GM12878 (cell line): ENCODE data around the gene LRP1. TPM values are rescaled to one million over a fixed set of nuclear protein-coding genes. Genes with fewer than 3 reads are reported as not detected.

Source experiments
- ATAC-seq: fragments of 200-7000 bp; cut with Tn5 transposase; 3 replicates; pipeline ENCODE4 v1.9.1; 2020; ENCODE audit warnings: mild to moderate bottlenecking, moderate library complexity
- BruUV-seq: library from RNA; stranded (reverse); fragments of 400-500 nt; replicated peaks from 2 replicates; lab custom pipeline; 2021; lab: Mats Ljungman, UMichigan
- CTCF ChIA-PET: fragments of 300-600 bp; sonication (Branson Sonifier 250); formaldehyde crosslinking; extraction: SDS; loops from one replicate; lab custom pipeline; 2021; ENCODE audit warnings: inconsistent platforms; lab: Yijun Ruan, JAX
- POLR2A ChIA-PET: fragments of 350-600 bp; formaldehyde crosslinking; extraction: SDS; loops from one replicate; lab custom pipeline; 2021; ENCODE audit warnings: inconsistent platforms; lab: Charles Lee
- RAD21 ChIA-PET: fragments of 300-600 bp; sonication (Branson Sonifier 250); formaldehyde crosslinking; loops from one replicate; lab custom pipeline; 2023; ENCODE audit warnings: antibody characterized with exemption; ENCODE audit not compliant: unreplicated experiment; lab: Charles Lee
- SMC1A ChIA-PET: fragments of 300-600 bp; sonication (Branson Sonifier 250); formaldehyde crosslinking; loops from one replicate; lab custom pipeline; 2023; ENCODE audit not compliant: unreplicated experiment, uncharacterized antibody; lab: Charles Lee
- DNase-seq: peaks from one replicate; pipeline ENCODE4 v3.0.0-alpha.2; 2011; ENCODE audit warnings: low read depth, low spot score
- FAIRE-seq: peaks from 3 replicates; lab custom pipeline; 2011; peaks lifted over from hg19 to GRCh38; lab: Jason Lieb, UNC
- H2AFZ ChIP-seq: 2 replicates; pipeline ENCODE4 v1.6.0; 2011; ENCODE audit warnings: low read depth, low read length, control low read depth; ENCODE audit not compliant: control insufficient read depth
- H3K27ac ChIP-seq: 2 replicates; pipeline ENCODE4 v1.5.1; 2011; ENCODE audit warnings: control low read depth; ENCODE audit not compliant: control insufficient read depth, insufficient read depth
- H3K27me3 ChIP-seq, 2 experiments: replicated peaks in 1 of 2; 2 replicates each; pipeline versions ENCODE4 v1.6.0 to v1.6.1; 2011; ENCODE audit warnings: low read length in 1 of 2; ENCODE audit not compliant: control insufficient read depth in 2 of 2, insufficient read depth in 2 of 2
- H3K36me3 ChIP-seq, 2 experiments: 2 replicates each; pipeline ENCODE4 v1.5.1; 2011; ENCODE audit warnings: low read length in 1 of 2; ENCODE audit not compliant: control insufficient read depth in 2 of 2, insufficient read depth in 2 of 2
- H3K4me1 ChIP-seq: 2 replicates; pipeline ENCODE4 v1.6.1; 2011; ENCODE audit warnings: mild to moderate bottlenecking, low read length, moderate library complexity, mixed read lengths; ENCODE audit not compliant: control insufficient read depth, insufficient read depth
- H3K4me2 ChIP-seq: 2 replicates; pipeline ENCODE4 v1.6.0; 2011; ENCODE audit warnings: control low read depth; ENCODE audit not compliant: control insufficient read depth, insufficient read depth
- H3K4me3 ChIP-seq: fragments of 200-600 bp; sonication (generic); 2 replicates; pipeline ENCODE4 v1.5.1; 2016
- H3K79me2 ChIP-seq: 2 replicates; pipeline ENCODE4 v1.6.0; 2011; ENCODE audit warnings: low read length; ENCODE audit not compliant: control insufficient read depth, insufficient read depth
- H3K9ac ChIP-seq: 2 replicates; pipeline ENCODE4 v1.8.0; 2011; ENCODE audit warnings: low read length, control low read depth, mixed read lengths; ENCODE audit not compliant: control insufficient read depth, insufficient read depth
- H3K9me3 ChIP-seq: replicated peaks from 3 replicates; pipeline ENCODE4 v1.5.1; 2011; ENCODE audit warnings: mild to moderate bottlenecking, low read length; ENCODE audit not compliant: control insufficient read depth, insufficient read depth
- H4K20me1 ChIP-seq: 2 replicates; pipeline ENCODE4 v1.6.0; 2011; ENCODE audit not compliant: control insufficient read depth, insufficient read depth
- BMI1 ChIP-seq: fragments of 450-650 bp; IDR thresholded peaks from 2 replicates; pipeline ENCODE4 v1.6.1; 2016; ENCODE audit warnings: mild to moderate bottlenecking, moderate library complexity, borderline replicate concordance
- EP300 ChIP-seq, 2 experiments: fragments of 150-350 bp in 1 of 2; IDR thresholded peaks; 2 replicates each; pipeline ENCODE4 v1.6.1; 2011 to 2012; ENCODE audit warnings: low read depth in 2 of 2, low read length in 2 of 2, borderline replicate concordance in 1 of 2, improper control_type of control experiment in 1 of 2, inconsistent platforms in 1 of 2; ENCODE audit not compliant: control insufficient read depth in 1 of 2
- FOXM1 ChIP-seq: IDR thresholded peaks from 2 replicates; pipeline ENCODE4 v1.6.1; 2012; ENCODE audit warnings: low read depth, mild to moderate bottlenecking, inconsistent platforms, low read length, moderate library complexity
- IRF4 ChIP-seq: IDR thresholded peaks from 2 replicates; pipeline ENCODE4 v1.6.1; 2011; ENCODE audit warnings: low read depth, low read length
- MEF2B ChIP-seq: fragments of 450-650 bp; IDR thresholded peaks from 2 replicates; pipeline ENCODE4 v1.6.1; 2018; ENCODE audit warnings: mild to moderate bottlenecking, moderate library complexity; ENCODE audit not compliant: partially characterized antibody, poor library complexity, severe bottlenecking
- MTA3 ChIP-seq: IDR thresholded peaks from 2 replicates; pipeline ENCODE4 v1.6.1; 2012; ENCODE audit warnings: low read length, inconsistent platforms, borderline replicate concordance
- NFIC ChIP-seq: IDR thresholded peaks from 2 replicates; pipeline ENCODE4 v1.6.1; 2012; ENCODE audit warnings: low read depth, mild to moderate bottlenecking, inconsistent platforms, low read length, moderate library complexity
- PML ChIP-seq: IDR thresholded peaks from 2 replicates; pipeline ENCODE4 v1.6.1; 2012; ENCODE audit warnings: low read length, inconsistent platforms
- POU2F2 ChIP-seq: IDR thresholded peaks from 3 replicates; pipeline ENCODE4 v1.6.1; 2011; ENCODE audit warnings: low read depth, mild to moderate bottlenecking, low read length, borderline replicate concordance
- RAD21 ChIP-seq: IDR thresholded peaks from 2 replicates; pipeline ENCODE4 v1.6.1; 2011; ENCODE audit warnings: mild to moderate bottlenecking, low read depth, low read length, moderate library complexity; ENCODE audit not compliant: insufficient read depth
- SIN3A ChIP-seq: IDR thresholded peaks from 2 replicates; pipeline ENCODE4 v1.6.1; 2012; ENCODE audit warnings: low read depth, low read length, improper control_type of control experiment
- SMARCA5 ChIP-seq: fragments of 450-650 bp; IDR thresholded peaks from 2 replicates; pipeline ENCODE4 v1.6.1; 2017; ENCODE audit warnings: mild to moderate bottlenecking
- TAF1 ChIP-seq: IDR thresholded peaks from 2 replicates; pipeline ENCODE4 v1.6.1; 2011; ENCODE audit warnings: mild to moderate bottlenecking, low read depth, low read length, borderline replicate concordance
- ZBED1 ChIP-seq: IDR thresholded peaks from 2 replicates; pipeline ENCODE4 v1.6.1; 2016; ENCODE audit warnings: borderline replicate concordance
- ZNF217 ChIP-seq: fragments of 450-650 bp; IDR thresholded peaks from 2 replicates; pipeline ENCODE4 v1.6.1; 2017; ENCODE audit warnings: antibody characterized with exemption, mild to moderate bottlenecking
- WGBS: methylation state at CpG from one replicate; pipeline ENCODE4 v1.1.6; 2016; ENCODE audit warnings: low lambda C conversion rate; ENCODE audit not compliant: insufficient replicate concordance, insufficient coverage; ENCODE audit errors: missing lambda C conversion rate; 5-methylcytosine and 5-hydroxymethylcytosine counted together
- in situ Hi-C: fragments of 300-500 bp; cut with MboI; formaldehyde crosslinking; loops from 9 replicates; pipeline ENCODE4 v1.14.3; 2018; ENCODE audit warnings: mixed read lengths
- intact Hi-C: fragments of 100-400 bp; cut with micrococcal nuclease; formaldehyde crosslinking; loops from one replicate; pipeline ENCODE4 v1.14.2; 2022; ENCODE audit not compliant: unreplicated experiment
- polyA plus RNA-seq, 11 experiments: library from polyadenylated mRNA; depleted of rRNA in 4 of 11; unstranded in 6 of 11; stranded (reverse) in 5 of 11; fragments of >200 nt; fragmentation: Nextera tagmentation in 4 of 11; fragmentation: Illumina TruSeq in 1 of 11; extraction: Ambion mirVana in 4 of 11; extraction: Trizol in 1 of 11; gene quantifications; 1 replicate in 1 of 11; 2 replicates in 10 of 11; pipeline versions ENCODE4 v1.2.1 to v1.2.3, GENCODE V29; 2011 to 2016; ENCODE audit warnings: inconsistent platforms in 2 of 11, missing spikeins in 2 of 11, low read depth in 1 of 11
- total RNA-seq, 4 experiments: library from RNA; depleted of rRNA in 3 of 4; stranded (reverse); fragments of >200 nt in 3 of 4; fragmentation: Illumina TruSeq in 1 of 4; extraction: Trizol in 1 of 4; gene quantifications; 2 replicates each; pipeline versions ENCODE4 v1.2.1 to v1.2.3, GENCODE V29; 2013 to 2021
- TF ChIP-seq, protein P1 (sequence below): IDR thresholded peaks from 2 replicates; pipeline ENCODE4 v1.6.1; 2012; ENCODE audit warnings: low read depth, low read length, improper control_type of control experiment
- TF ChIP-seq, protein P2 (sequence below): fragments of 450-650 bp; IDR thresholded peaks from 2 replicates; pipeline ENCODE4 v1.6.1; 2016; ENCODE audit warnings: mild to moderate bottlenecking

The LRP1 gene
- total and polyA plus RNA-seq, 10 of the 15 experiments (the other 5 are each of a cell fraction or from before 2014, with no cell fraction given) = under 0.01 to 1.1 (median 0.20) TPM; not detected in 2

DNA sequence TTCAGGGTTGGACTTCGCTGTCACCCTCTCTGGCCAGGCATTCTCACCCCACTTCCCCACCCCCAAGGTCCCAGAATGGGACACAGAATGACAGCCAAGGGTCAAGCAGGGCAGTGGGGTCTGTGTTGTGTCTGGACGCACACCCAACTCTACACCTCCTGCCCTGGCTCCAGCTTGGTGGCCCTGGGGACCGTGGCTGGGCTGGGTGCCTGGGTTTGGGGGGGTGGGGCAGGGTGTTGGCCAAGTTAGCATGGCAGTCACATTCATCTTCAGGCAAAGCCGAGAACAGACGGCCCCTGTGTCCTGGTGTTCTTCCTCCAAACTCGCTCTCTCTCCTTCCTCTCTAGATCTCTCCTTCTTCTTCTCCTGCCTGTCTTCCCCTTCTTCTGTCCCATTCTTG is 5.6 kb downstream of the LRP1 start:
- ATAC-seq = no peak
- in situ Hi-C loops = no loop called here
- H3K36me3 ChIP-seq = no peaks in the 10 kb centered on the region
- no peak overlapping the region for H3K27ac ChIP-seq
- H2AFZ ChIP-seq = no peak overlapping the region
- no peak for DNase-seq
- no peak overlapping the region for H3K9ac ChIP-seq
- no peak overlapping the region for H3K4me3 ChIP-seq
- WGBS = 28% methylated on average over 6 of the region's 6 CpGs
- H3K9me3 ChIP-seq = no peaks in the 10 kb centered on the region
- no peaks in the 10 kb centered on the region for H3K79me2 ChIP-seq
- H3K4me2 ChIP-seq = no peak overlapping the region
- SMC1A ChIA-PET = no interaction called here
- POLR2A ChIA-PET = no interaction called here
- no peaks in the 10 kb centered on the region for H4K20me1 ChIP-seq
- H3K27me3 ChIP-seq = no peaks in the 10 kb centered on the region; a peak in 2 of 4 replicates
- no peak for FAIRE-seq
- RAD21 ChIA-PET = no interaction called here
- CTCF ChIA-PET = no interaction called here
- intact Hi-C loops = no loop called here
- H3K4me1 ChIP-seq = peaks cover 4% of the 10 kb centered on the region; the same call in 1 of the 2 replicates
- BruUV-seq = no TSS peak
- TF ChIP-seq MTA3 (no peak), PML (no peak), RAD21 (no peak), BMI1 (no peak), NFIC (no peak), EP300 (IDR thresholded peaks at IDR 0.05; ENCODE audit: borderline replicate concordance in 1 of 2, control insufficient read depth in 1 of 2, low read depth in 2 of 2, low read length in 2 of 2) (no peak), ZBED1 (no peak), FOXM1 (no peak), POU2F2 (no peak), MEF2B (no peak), SMARCA5 (no peak), TAF1 (no peak), SIN3A (no peak), IRF4 (no peak), ZNF217 (no peak)
- TF ChIP-seq, protein P1, sequence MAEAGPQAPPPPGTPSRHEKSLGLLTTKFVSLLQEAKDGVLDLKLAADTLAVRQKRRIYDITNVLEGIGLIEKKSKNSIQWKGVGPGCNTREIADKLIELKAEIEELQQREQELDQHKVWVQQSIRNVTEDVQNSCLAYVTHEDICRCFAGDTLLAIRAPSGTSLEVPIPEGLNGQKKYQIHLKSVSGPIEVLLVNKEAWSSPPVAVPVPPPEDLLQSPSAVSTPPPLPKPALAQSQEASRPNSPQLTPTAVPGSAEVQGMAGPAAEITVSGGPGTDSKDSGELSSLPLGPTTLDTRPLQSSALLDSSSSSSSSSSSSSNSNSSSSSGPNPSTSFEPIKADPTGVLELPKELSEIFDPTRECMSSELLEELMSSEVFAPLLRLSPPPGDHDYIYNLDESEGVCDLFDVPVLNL = no peak
- TF ChIP-seq, protein P2, sequence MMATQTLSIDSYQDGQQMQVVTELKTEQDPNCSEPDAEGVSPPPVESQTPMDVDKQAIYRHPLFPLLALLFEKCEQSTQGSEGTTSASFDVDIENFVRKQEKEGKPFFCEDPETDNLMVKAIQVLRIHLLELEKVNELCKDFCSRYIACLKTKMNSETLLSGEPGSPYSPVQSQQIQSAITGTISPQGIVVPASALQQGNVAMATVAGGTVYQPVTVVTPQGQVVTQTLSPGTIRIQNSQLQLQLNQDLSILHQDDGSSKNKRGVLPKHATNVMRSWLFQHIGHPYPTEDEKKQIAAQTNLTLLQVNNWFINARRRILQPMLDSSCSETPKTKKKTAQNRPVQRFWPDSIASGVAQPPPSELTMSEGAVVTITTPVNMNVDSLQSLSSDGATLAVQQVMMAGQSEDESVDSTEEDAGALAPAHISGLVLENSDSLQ = no peak
